SK-N-SH treated with all-trans-retinoic acid at 6 μM for 48 hours (cell line): ENCODE data around the gene HMGXB4.

Experiments used
- ATAC-seq: fragments of 200-7000 bp; cut with Tn5 transposase; 3 replicates; pipeline ENCODE4 v1.9.1; 2020; ENCODE audit warnings: mild to moderate bottlenecking, moderate library complexity
- ARNTL ChIP-seq: fragments of 450-650 bp; formaldehyde crosslinking; IDR thresholded peaks from 2 replicates; pipeline ENCODE4 v1.5.0; 2020; ENCODE audit warnings: low read depth, mild to moderate bottlenecking, moderate library complexity, borderline replicate concordance
- BACH2 ChIP-seq: fragments of 250-450 bp; sonication (Bioruptor Pico); IDR thresholded peaks from 2 replicates; pipeline ENCODE4 v1.9.0; 2021; ENCODE audit warnings: mild to moderate bottlenecking, borderline replicate concordance
- CSDC2 ChIP-seq: fragments of 250-450 bp; sonication (Bioruptor Pico); IDR thresholded peaks from 2 replicates; pipeline ENCODE4 v1.5.0; 2020; ENCODE audit warnings: mild to moderate bottlenecking, moderate library complexity
- ESRRG ChIP-seq: fragments of 250-450 bp; sonication (Bioruptor Pico); IDR thresholded peaks from 2 replicates; pipeline ENCODE4 v1.6.1; 2021; ENCODE audit warnings: mild to moderate bottlenecking
- ISL1 ChIP-seq: fragments of 250-450 bp; sonication (Bioruptor Pico); IDR thresholded peaks from 2 replicates; pipeline ENCODE4 v2.1.2; 2022; ENCODE audit warnings: mild to moderate bottlenecking, moderate library complexity
- OSR1 ChIP-seq: fragments of 250-450 bp; sonication (Bioruptor Pico); IDR thresholded peaks from 2 replicates; pipeline ENCODE4 v1.8.0; 2022; ENCODE audit warnings: moderate library complexity, mild to moderate bottlenecking, inconsistent platforms
- PPARA ChIP-seq: fragments of 250-450 bp; sonication (Bioruptor Pico); IDR thresholded peaks from 2 replicates; pipeline ENCODE4 v1.5.0; 2020; ENCODE audit warnings: mild to moderate bottlenecking, borderline replicate concordance
- RARB ChIP-seq: fragments of 250-450 bp; sonication (Bioruptor Pico); IDR thresholded peaks from 2 replicates; pipeline ENCODE4 v1.8.0; 2021; ENCODE audit warnings: mild to moderate bottlenecking, moderate library complexity
- SNAI2 ChIP-seq: fragments of 250-450 bp; sonication (Bioruptor Pico); IDR thresholded peaks from 2 replicates; pipeline ENCODE4 v1.5.0; 2020; ENCODE audit warnings: mild to moderate bottlenecking, moderate library complexity
- TCF4 ChIP-seq: fragments of 250-450 bp; sonication (Bioruptor Pico); IDR thresholded peaks from 2 replicates; pipeline ENCODE4 v1.8.0; 2021; ENCODE audit warnings: mild to moderate bottlenecking, moderate library complexity, borderline replicate concordance
- ZFP3 ChIP-seq: fragments of 250-450 bp; sonication (Bioruptor Pico); IDR thresholded peaks from 2 replicates; pipeline ENCODE4 v1.5.0; 2020; ENCODE audit warnings: mild to moderate bottlenecking, moderate library complexity
- ZFP30 ChIP-seq: fragments of 450-650 bp; formaldehyde crosslinking; IDR thresholded peaks from 2 replicates; pipeline ENCODE4 v1.5.0; 2022; ENCODE audit warnings: mild to moderate bottlenecking, moderate library complexity
- ZNF565 ChIP-seq: fragments of 450-650 bp; formaldehyde crosslinking; conservative IDR thresholded peaks from 2 replicates; pipeline ENCODE4 v1.5.0; 2020; ENCODE audit warnings: low read depth, mild to moderate bottlenecking, moderate library complexity
- ZNF70 ChIP-seq: fragments of 450-650 bp; formaldehyde crosslinking; IDR thresholded peaks from 2 replicates; pipeline ENCODE4 v1.5.0; 2020; ENCODE audit warnings: mild to moderate bottlenecking, moderate library complexity
- ZNF8 ChIP-seq: fragments of 450-650 bp; formaldehyde crosslinking; IDR thresholded peaks from 2 replicates; pipeline ENCODE4 v1.5.0; 2020; ENCODE audit warnings: mild to moderate bottlenecking, moderate library complexity
- TF ChIP-seq, protein P1 (sequence below): fragments of 250-450 bp; sonication (Bioruptor Pico); IDR thresholded peaks from 2 replicates; pipeline ENCODE4 v1.5.1; 2021; ENCODE audit warnings: mild to moderate bottlenecking, moderate library complexity
- TF ChIP-seq, protein P2 (sequence below): fragments of 250-450 bp; sonication (Bioruptor Pico); IDR thresholded peaks from 2 replicates; pipeline ENCODE4 v1.8.0; 2020; ENCODE audit warnings: mild to moderate bottlenecking, moderate library complexity, borderline replicate concordance
- TF ChIP-seq, protein P3 (sequence below): fragments of 250-450 bp; sonication (Bioruptor Pico); IDR thresholded peaks from 2 replicates; pipeline ENCODE4 v1.5.0; 2020; ENCODE audit warnings: mild to moderate bottlenecking, moderate library complexity
- TF ChIP-seq, protein P4 (sequence below): fragments of 250-450 bp; sonication (Bioruptor Pico); IDR thresholded peaks from 2 replicates; pipeline ENCODE4 v1.5.1; 2020; ENCODE audit warnings: low read depth, mild to moderate bottlenecking, moderate library complexity
- TF ChIP-seq, protein P5 (sequence below): fragments of 250-450 bp; sonication (Bioruptor Pico); IDR thresholded peaks from 2 replicates; pipeline ENCODE4 v1.8.0; 2021; ENCODE audit warnings: low read depth, mild to moderate bottlenecking, moderate library complexity, borderline replicate concordance

Gene HMGXB4

DNA sequence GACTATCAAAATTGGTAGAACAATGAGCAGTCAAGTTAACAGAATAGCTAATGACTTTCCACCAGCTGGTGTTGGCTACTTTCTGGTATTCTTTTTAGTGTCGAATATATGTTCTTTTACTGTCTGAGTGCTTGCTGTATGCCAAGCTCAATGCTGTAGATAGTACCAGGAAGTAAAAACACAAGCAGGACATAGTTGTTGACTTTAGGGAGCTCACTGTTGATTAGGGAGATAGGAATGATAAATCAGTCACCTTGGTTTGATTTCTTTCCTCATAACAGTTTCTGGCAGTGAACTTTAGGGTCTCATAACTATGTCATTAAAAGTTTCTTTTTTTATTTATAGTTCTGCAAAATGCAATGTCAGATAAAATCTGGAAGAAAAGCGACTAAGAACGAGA, 9.0 kb downstream of the HMGXB4 start:
- TF ChIP-seq TCF4 (CRISPR knock-in tag) (no peak), SNAI2 (CRISPR knock-in tag) (no peak), ZNF8 (CRISPR knock-in tag) (no peak), ESRRG (CRISPR knock-in tag) (no peak), ARNTL (no peak), PPARA (CRISPR knock-in tag) (no peak), BACH2 (CRISPR knock-in tag) (no peak)
- TF ChIP-seq, protein P1, sequence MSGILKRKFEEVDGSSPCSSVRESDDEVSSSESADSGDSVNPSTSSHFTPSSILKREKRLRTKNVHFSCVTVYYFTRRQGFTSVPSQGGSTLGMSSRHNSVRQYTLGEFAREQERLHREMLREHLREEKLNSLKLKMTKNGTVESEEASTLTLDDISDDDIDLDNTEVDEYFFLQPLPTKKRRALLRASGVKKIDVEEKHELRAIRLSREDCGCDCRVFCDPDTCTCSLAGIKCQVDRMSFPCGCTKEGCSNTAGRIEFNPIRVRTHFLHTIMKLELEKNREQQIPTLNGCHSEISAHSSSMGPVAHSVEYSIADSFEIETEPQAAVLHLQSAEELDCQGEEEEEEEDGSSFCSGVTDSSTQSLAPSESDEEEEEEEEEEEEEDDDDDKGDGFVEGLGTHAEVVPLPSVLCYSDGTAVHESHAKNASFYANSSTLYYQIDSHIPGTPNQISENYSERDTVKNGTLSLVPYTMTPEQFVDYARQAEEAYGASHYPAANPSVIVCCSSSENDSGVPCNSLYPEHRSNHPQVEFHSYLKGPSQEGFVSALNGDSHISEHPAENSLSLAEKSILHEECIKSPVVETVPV (CRISPR knock-in tag) = no peak
- TF ChIP-seq, protein P2, sequence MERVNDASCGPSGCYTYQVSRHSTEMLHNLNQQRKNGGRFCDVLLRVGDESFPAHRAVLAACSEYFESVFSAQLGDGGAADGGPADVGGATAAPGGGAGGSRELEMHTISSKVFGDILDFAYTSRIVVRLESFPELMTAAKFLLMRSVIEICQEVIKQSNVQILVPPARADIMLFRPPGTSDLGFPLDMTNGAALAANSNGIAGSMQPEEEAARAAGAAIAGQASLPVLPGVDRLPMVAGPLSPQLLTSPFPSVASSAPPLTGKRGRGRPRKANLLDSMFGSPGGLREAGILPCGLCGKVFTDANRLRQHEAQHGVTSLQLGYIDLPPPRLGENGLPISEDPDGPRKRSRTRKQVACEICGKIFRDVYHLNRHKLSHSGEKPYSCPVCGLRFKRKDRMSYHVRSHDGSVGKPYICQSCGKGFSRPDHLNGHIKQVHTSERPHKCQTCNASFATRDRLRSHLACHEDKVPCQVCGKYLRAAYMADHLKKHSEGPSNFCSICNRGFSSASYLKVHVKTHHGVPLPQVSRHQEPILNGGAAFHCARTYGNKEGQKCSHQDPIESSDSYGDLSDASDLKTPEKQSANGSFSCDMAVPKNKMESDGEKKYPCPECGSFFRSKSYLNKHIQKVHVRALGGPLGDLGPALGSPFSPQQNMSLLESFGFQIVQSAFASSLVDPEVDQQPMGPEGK (CRISPR knock-in tag) = no peak
- TF ChIP-seq, protein P3, sequence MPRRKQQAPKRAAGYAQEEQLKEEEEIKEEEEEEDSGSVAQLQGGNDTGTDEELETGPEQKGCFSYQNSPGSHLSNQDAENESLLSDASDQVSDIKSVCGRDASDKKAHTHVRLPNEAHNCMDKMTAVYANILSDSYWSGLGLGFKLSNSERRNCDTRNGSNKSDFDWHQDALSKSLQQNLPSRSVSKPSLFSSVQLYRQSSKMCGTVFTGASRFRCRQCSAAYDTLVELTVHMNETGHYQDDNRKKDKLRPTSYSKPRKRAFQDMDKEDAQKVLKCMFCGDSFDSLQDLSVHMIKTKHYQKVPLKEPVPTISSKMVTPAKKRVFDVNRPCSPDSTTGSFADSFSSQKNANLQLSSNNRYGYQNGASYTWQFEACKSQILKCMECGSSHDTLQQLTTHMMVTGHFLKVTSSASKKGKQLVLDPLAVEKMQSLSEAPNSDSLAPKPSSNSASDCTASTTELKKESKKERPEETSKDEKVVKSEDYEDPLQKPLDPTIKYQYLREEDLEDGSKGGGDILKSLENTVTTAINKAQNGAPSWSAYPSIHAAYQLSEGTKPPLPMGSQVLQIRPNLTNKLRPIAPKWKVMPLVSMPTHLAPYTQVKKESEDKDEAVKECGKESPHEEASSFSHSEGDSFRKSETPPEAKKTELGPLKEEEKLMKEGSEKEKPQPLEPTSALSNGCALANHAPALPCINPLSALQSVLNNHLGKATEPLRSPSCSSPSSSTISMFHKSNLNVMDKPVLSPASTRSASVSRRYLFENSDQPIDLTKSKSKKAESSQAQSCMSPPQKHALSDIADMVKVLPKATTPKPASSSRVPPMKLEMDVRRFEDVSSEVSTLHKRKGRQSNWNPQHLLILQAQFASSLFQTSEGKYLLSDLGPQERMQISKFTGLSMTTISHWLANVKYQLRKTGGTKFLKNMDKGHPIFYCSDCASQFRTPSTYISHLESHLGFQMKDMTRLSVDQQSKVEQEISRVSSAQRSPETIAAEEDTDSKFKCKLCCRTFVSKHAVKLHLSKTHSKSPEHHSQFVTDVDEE (CRISPR knock-in tag) = no peak
- TF ChIP-seq, all 23 proteins: peak for 0
- no peak for ATAC-seq

DNA sequence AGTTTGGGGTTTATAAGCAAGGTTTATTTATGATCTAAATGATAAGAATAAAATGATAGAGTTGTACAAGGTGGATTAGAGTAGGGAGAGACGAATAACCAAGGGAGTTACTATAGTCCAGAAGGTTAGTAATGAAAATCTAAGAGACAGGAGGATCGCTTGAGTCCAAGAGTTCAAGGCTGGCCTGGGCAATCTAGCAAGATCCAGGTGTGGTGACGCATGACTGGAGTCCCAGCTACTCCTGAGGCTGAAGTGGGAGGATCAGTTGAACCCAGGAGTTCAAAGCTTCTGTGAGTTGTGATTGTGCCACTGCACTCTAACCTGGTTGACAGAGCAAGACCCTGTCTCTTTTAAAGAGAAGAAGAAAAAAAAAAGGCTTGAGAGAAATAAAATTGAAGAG, 12.3 kb downstream of the HMGXB4 start:
- ATAC-seq = no peak
- TF ChIP-seq ZFP3 (CRISPR knock-in tag) (no peak), ESRRG (CRISPR knock-in tag) (no peak), ZNF70 (no peak), ARNTL (no peak), ZFP30 (CRISPR knock-in tag) (no peak), ZNF565 (CRISPR knock-in tag) (no peak), ISL1 (CRISPR knock-in tag) (no peak), BACH2 (CRISPR knock-in tag) (no peak), TCF4 (CRISPR knock-in tag) (no peak), CSDC2 (CRISPR knock-in tag) (no peak), RARB (no peak), OSR1 (CRISPR knock-in tag) (no peak), SNAI2 (CRISPR knock-in tag) (no peak)
- TF ChIP-seq, protein P1 (CRISPR knock-in tag) = no peak
- TF ChIP-seq, protein P4, sequence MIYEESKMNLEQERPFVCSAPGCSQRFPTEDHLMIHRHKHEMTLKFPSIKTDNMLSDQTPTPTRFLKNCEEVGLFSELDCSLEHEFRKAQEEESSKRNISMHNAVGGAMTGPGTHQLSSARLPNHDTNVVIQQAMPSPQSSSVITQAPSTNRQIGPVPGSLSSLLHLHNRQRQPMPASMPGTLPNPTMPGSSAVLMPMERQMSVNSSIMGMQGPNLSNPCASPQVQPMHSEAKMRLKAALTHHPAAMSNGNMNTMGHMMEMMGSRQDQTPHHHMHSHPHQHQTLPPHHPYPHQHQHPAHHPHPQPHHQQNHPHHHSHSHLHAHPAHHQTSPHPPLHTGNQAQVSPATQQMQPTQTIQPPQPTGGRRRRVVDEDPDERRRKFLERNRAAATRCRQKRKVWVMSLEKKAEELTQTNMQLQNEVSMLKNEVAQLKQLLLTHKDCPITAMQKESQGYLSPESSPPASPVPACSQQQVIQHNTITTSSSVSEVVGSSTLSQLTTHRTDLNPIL = no peak
- TF ChIP-seq, protein P5, sequence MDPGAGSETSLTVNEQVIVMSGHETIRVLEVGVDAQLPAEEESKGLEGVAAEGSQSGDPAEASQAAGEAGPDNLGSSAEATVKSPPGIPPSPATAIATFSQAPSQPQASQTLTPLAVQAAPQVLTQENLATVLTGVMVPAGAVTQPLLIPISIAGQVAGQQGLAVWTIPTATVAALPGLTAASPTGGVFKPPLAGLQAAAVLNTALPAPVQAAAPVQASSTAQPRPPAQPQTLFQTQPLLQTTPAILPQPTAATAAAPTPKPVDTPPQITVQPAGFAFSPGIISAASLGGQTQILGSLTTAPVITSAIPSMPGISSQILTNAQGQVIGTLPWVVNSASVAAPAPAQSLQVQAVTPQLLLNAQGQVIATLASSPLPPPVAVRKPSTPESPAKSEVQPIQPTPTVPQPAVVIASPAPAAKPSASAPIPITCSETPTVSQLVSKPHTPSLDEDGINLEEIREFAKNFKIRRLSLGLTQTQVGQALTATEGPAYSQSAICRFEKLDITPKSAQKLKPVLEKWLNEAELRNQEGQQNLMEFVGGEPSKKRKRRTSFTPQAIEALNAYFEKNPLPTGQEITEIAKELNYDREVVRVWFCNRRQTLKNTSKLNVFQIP = no peak
- TF ChIP-seq, protein P2 (CRISPR knock-in tag) = no peak
- TF ChIP-seq, protein P3 (CRISPR knock-in tag) = no peak
- TF ChIP-seq, all 23 proteins: peak for 0
